GM12801 (cell line): ENCODE data around the gene TIMM17A.

Experiments used
- CTCF ChIP-seq: IDR thresholded peaks from one replicate; pipeline ENCODE4 v1.5.1; 2011; ENCODE audit warnings: control low read depth; ENCODE audit not compliant: insufficient read length; ENCODE audit errors: extremely low read depth

The TIMM17A gene

GRCh38 chr1:201942129-201942495, 13.2 kb upstream of the TIMM17A start:
- no peak for TF ChIP-seq CTCF

GRCh38 chr1:201944002-201944401, 11.3 kb upstream of the TIMM17A start:
- no peak for TF ChIP-seq CTCF

GRCh38 chr1:201944639-201945038, 10.7 kb upstream of the TIMM17A start:
- no peak for TF ChIP-seq CTCF

GRCh38 chr1:201945157-201945556, 10.1 kb upstream of the TIMM17A start:
- no peak for TF ChIP-seq CTCF

GRCh38 chr1:201945863-201946223, 9.5 kb upstream of the TIMM17A start:
- no peak for TF ChIP-seq CTCF

- no peak for TF ChIP-seq CTCF
Observed at GRCh38 chr1:201946224-201946908, 8.9 kb upstream of the TIMM17A start, which contains the start of gene LMOD1. LMOD1 (minus strand) TSS chr1:201946548; CDS start chr1:201946340, 208 bp downstream.

GRCh38 chr1:201947697-201948008, 7.7 kb upstream of the TIMM17A start:
- TF ChIP-seq CTCF: no peak

- no peak for TF ChIP-seq CTCF
Observed at GRCh38 chr1:201949491-201949890, 5.8 kb upstream of the TIMM17A start.
